ENCODE measurements around the gene ITGBL1.

The ITGBL1 gene

GRCh38 chr13:101700598-101700997, 248.1 kb downstream of the ITGBL1 start:
- H3K4me1 Mint-ChIP-seq: no peaks in the 10 kb centered on the region
- H3K36me3 Mint-ChIP-seq: no peaks in the 10 kb centered on the region
- H3K27me3 Mint-ChIP-seq: peaks cover 4% of the 10 kb centered on the region
- no peak overlapping the region for H3K4me3 Mint-ChIP-seq
- no peak overlapping the region for H3K27ac Mint-ChIP-seq
- no peaks in the 10 kb centered on the region for H3K9me3 Mint-ChIP-seq

GRCh38 chr13:101703081-101703480, 250.6 kb downstream of the ITGBL1 start:
- peaks cover 4% of the 10 kb centered on the region for H3K27me3 Mint-ChIP-seq

GRCh38 chr13:101703838-101704237, 251.4 kb downstream of the ITGBL1 start:
- H3K4me3 Mint-ChIP-seq: no peak overlapping the region
- H3K9me3 Mint-ChIP-seq: no peaks in the 10 kb centered on the region

More at GRCh38 chr13:101703081-101703480, 250.6 kb downstream of the ITGBL1 start:
- Mint-ChIP-seq H3K4me1 (peaks cover 8% of the 10 kb centered on the region), H3K4me3 (no peak overlapping the region), H3K9me3 (no peaks in the 10 kb centered on the region), H3K36me3 (no peaks in the 10 kb centered on the region), H3K27ac (no peak overlapping the region)

GRCh38 chr13:101706651-101707050, 254.2 kb downstream of the ITGBL1 start:
- peaks cover 7% of the 10 kb centered on the region for H3K27me3 Mint-ChIP-seq
- H3K36me3 Mint-ChIP-seq: no peaks in the 10 kb centered on the region
- H3K27ac Mint-ChIP-seq: no peak overlapping the region
- no peaks in the 10 kb centered on the region for H3K9me3 Mint-ChIP-seq
- H3K4me1 Mint-ChIP-seq: peaks cover 8% of the 10 kb centered on the region
- H3K4me3 Mint-ChIP-seq: no peak overlapping the region

More at GRCh38 chr13:101703838-101704237, 251.4 kb downstream of the ITGBL1 start:
- peaks cover 8% of the 10 kb centered on the region for H3K4me1 Mint-ChIP-seq
- H3K36me3 Mint-ChIP-seq: no peaks in the 10 kb centered on the region
- H3K27ac Mint-ChIP-seq: no peak overlapping the region
- H3K27me3 Mint-ChIP-seq: peaks cover 4% of the 10 kb centered on the region

GRCh38 chr13:101707659-101708058, 255.2 kb downstream of the ITGBL1 start:
- no peaks in the 10 kb centered on the region for H3K36me3 Mint-ChIP-seq
- peaks cover 8% of the 10 kb centered on the region for H3K4me1 Mint-ChIP-seq
- no peak overlapping the region for H3K4me3 Mint-ChIP-seq
- peaks cover 7% of the 10 kb centered on the region for H3K27me3 Mint-ChIP-seq
- no peak overlapping the region for H3K27ac Mint-ChIP-seq
- H3K9me3 Mint-ChIP-seq: no peaks in the 10 kb centered on the region

GRCh38 chr13:101708115-101708514, 255.6 kb downstream of the ITGBL1 start:
- no peaks in the 10 kb centered on the region for H3K36me3 Mint-ChIP-seq
- H3K27ac Mint-ChIP-seq: no peak overlapping the region
- H3K9me3 Mint-ChIP-seq: no peaks in the 10 kb centered on the region
- H3K4me1 Mint-ChIP-seq: peaks cover 8% of the 10 kb centered on the region
- H3K4me3 Mint-ChIP-seq: no peak overlapping the region
- peaks cover 7% of the 10 kb centered on the region for H3K27me3 Mint-ChIP-seq

GRCh38 chr13:101709952-101710351, 257.5 kb downstream of the ITGBL1 start:
- Mint-ChIP-seq H3K27me3 (peaks cover 6% of the 10 kb centered on the region), H3K27ac (no peak overlapping the region), H3K36me3 (no peaks in the 10 kb centered on the region), H3K9me3 (no peaks in the 10 kb centered on the region), H3K4me3 (no peak overlapping the region), H3K4me1 (peaks cover 8% of the 10 kb centered on the region)

- H3K9me3 Mint-ChIP-seq: no peaks in the 10 kb centered on the region
- H3K27me3 Mint-ChIP-seq: peaks cover 6% of the 10 kb centered on the region
- no peaks in the 10 kb centered on the region for H3K36me3 Mint-ChIP-seq
- peaks cover 7% of the 10 kb centered on the region for H3K4me1 Mint-ChIP-seq
- H3K4me3 Mint-ChIP-seq: no peak overlapping the region
- H3K27ac Mint-ChIP-seq: no peak overlapping the region
Measured at GRCh38 chr13:101711307-101712025, 259.0 kb downstream of the ITGBL1 start.

- H3K9me3 Mint-ChIP-seq: no peaks in the 10 kb centered on the region
- H3K27me3 Mint-ChIP-seq: peaks cover 6% of the 10 kb centered on the region
- H3K27ac Mint-ChIP-seq: no peak overlapping the region
- peaks cover 2% of the 10 kb centered on the region for H3K4me1 Mint-ChIP-seq
- no peaks in the 10 kb centered on the region for H3K36me3 Mint-ChIP-seq
- no peak overlapping the region for H3K4me3 Mint-ChIP-seq
Measured at GRCh38 chr13:101712026-101712348, 259.5 kb downstream of the ITGBL1 start.

GRCh38 chr13:101714195-101714594, 261.7 kb downstream of the ITGBL1 start:
- H3K4me1 Mint-ChIP-seq: no peaks in the 10 kb centered on the region
- H3K36me3 Mint-ChIP-seq: no peaks in the 10 kb centered on the region
- no peaks in the 10 kb centered on the region for H3K9me3 Mint-ChIP-seq
- H3K27me3 Mint-ChIP-seq: peaks cover 6% of the 10 kb centered on the region
- no peak overlapping the region for H3K4me3 Mint-ChIP-seq
- no peak overlapping the region for H3K27ac Mint-ChIP-seq

GRCh38 chr13:101717353-101717752, 264.9 kb downstream of the ITGBL1 start:
- Mint-ChIP-seq H3K4me1 (no peaks in the 10 kb centered on the region), H3K27ac (no peak overlapping the region), H3K4me3 (no peak overlapping the region), H3K27me3 (peaks cover 4% of the 10 kb centered on the region), H3K9me3 (no peaks in the 10 kb centered on the region), H3K36me3 (no peaks in the 10 kb centered on the region)

- Mint-ChIP-seq H3K36me3 (no peaks in the 10 kb centered on the region), H3K27me3 (peaks cover 7% of the 10 kb centered on the region), H3K9me3 (no peaks in the 10 kb centered on the region), H3K4me1 (no peaks in the 10 kb centered on the region), H3K27ac (no peak overlapping the region), H3K4me3 (no peak overlapping the region)
Measured at GRCh38 chr13:101718496-101718895, 266.0 kb downstream of the ITGBL1 start.

- H3K27ac Mint-ChIP-seq: no peak overlapping the region
- peaks cover 6% of the 10 kb centered on the region for H3K27me3 Mint-ChIP-seq
- no peaks in the 10 kb centered on the region for H3K4me1 Mint-ChIP-seq
- H3K36me3 Mint-ChIP-seq: no peaks in the 10 kb centered on the region
- no peak overlapping the region for H3K4me3 Mint-ChIP-seq
- H3K9me3 Mint-ChIP-seq: no peaks in the 10 kb centered on the region
Measured at GRCh38 chr13:101726681-101727080, 274.2 kb downstream of the ITGBL1 start.

- H3K4me3 Mint-ChIP-seq: no peak overlapping the region
- H3K9me3 Mint-ChIP-seq: no peaks in the 10 kb centered on the region
Measured at GRCh38 chr13:101727118-101727517, 274.6 kb downstream of the ITGBL1 start.

GRCh38 chr13:101728021-101728420, 275.5 kb downstream of the ITGBL1 start:
- Mint-ChIP-seq H3K36me3 (no peaks in the 10 kb centered on the region), H3K9me3 (no peaks in the 10 kb centered on the region), H3K4me3 (no peak overlapping the region), H3K4me1 (no peaks in the 10 kb centered on the region), H3K27ac (no peak overlapping the region), H3K27me3 (peaks cover 4% of the 10 kb centered on the region)

More at GRCh38 chr13:101727118-101727517, 274.6 kb downstream of the ITGBL1 start:
- no peak overlapping the region for H3K27ac Mint-ChIP-seq
- no peaks in the 10 kb centered on the region for H3K36me3 Mint-ChIP-seq
- H3K4me1 Mint-ChIP-seq: no peaks in the 10 kb centered on the region
- H3K27me3 Mint-ChIP-seq: peaks cover 5% of the 10 kb centered on the region

- Mint-ChIP-seq H3K27me3 (peaks cover 3% of the 10 kb centered on the region), H3K27ac (no peak overlapping the region), H3K9me3 (no peaks in the 10 kb centered on the region), H3K4me1 (no peaks in the 10 kb centered on the region), H3K4me3 (no peak overlapping the region), H3K36me3 (no peaks in the 10 kb centered on the region)
Measured at GRCh38 chr13:101728615-101729014, 276.1 kb downstream of the ITGBL1 start.

All from activated naive CD4-positive, alpha-beta T cell treated with anti-CD3 and anti-CD28 coated beads, Interleukin-2, amount 50 U/mL, for 24 hours (primary cell).